Endothelial cell of umbilical vein (primary cell): ENCODE data around the gene KIDINS220. TPM values are rescaled to one million over a fixed set of nuclear protein-coding genes. Genes with fewer than 3 reads are reported as not detected.

Experiments
- BruUV-seq: library from RNA; stranded (reverse); fragments of 400-500 nt; replicated peaks from 2 replicates; lab custom pipeline; 2021; lab: Mats Ljungman, UMichigan
- CTCF ChIA-PET: fragments of 300-600, 350-600 bp; sonication (Branson Sonifier 250); formaldehyde crosslinking; loops from one replicate; lab custom pipeline; 2021; ENCODE audit warnings: antibody characterized with exemption, inconsistent platforms; lab: Charles Lee
- POLR2A ChIA-PET: fragments of 300-600, 350-600 bp; sonication (Branson Sonifier 250); formaldehyde crosslinking; loops from one replicate; lab custom pipeline; 2021; ENCODE audit warnings: antibody characterized with exemption, inconsistent platforms; lab: Charles Lee
- DNase-seq: peaks from one replicate; pipeline ENCODE4 v3.0.0-alpha.2; 2011; ENCODE audit warnings: low read depth, low spot score
- FAIRE-seq: peaks from 2 replicates; lab custom pipeline; 2011; peaks lifted over from hg19 to GRCh38; lab: Jason Lieb, UNC
- H2AFZ ChIP-seq: 2 replicates; pipeline ENCODE4 v1.6.0; 2012; ENCODE audit warnings: low read depth, low read length, control low read depth, inconsistent platforms
- H3K27ac ChIP-seq: 2 replicates; pipeline ENCODE4 v1.5.1; 2011; ENCODE audit warnings: low read depth, mild to moderate bottlenecking, control low read depth, low read length, moderate library complexity; ENCODE audit not compliant: insufficient read depth
- H3K27me3 ChIP-seq, 2 experiments: 2 replicates each; pipeline versions ENCODE4 v1.6.0 to v1.6.1; 2011; ENCODE audit warnings: low read length in 2 of 2, mixed read lengths in 1 of 2; ENCODE audit not compliant: control insufficient read depth in 2 of 2, insufficient read depth in 2 of 2
- H3K36me3 ChIP-seq, 2 experiments: 2 replicates in 1 of 2; 3 replicates in 1 of 2; pipeline ENCODE4 v1.5.1; 2011; ENCODE audit warnings: low read length in 2 of 2, mild to moderate bottlenecking in 1 of 2, moderate library complexity in 1 of 2; ENCODE audit not compliant: control insufficient read depth in 2 of 2, insufficient read depth in 2 of 2; ENCODE audit errors: extremely low read depth in 1 of 2
- H3K4me1 ChIP-seq: 3 replicates; pipeline ENCODE4 v1.5.1; 2011; ENCODE audit warnings: mild to moderate bottlenecking, low read length; ENCODE audit not compliant: control insufficient read depth, insufficient read depth; ENCODE audit errors: extremely low read depth
- H3K4me2 ChIP-seq: 2 replicates; pipeline ENCODE4 v1.6.1; 2011; ENCODE audit warnings: low read length, control low read depth, mixed read lengths; ENCODE audit not compliant: insufficient read depth
- H3K4me3 ChIP-seq, 3 experiments: fragments of 200-600 bp in 1 of 3; sonication (generic), shearing (Covaris generic) in 1 of 3; replicated peaks in 1 of 3; 2 replicates each; pipeline ENCODE4 v1.5.1; 2011 to 2016; ENCODE audit warnings: control low read depth in 3 of 3, low read length in 3 of 3, mild to moderate bottlenecking in 2 of 3, inconsistent platforms in 1 of 3, low read depth in 1 of 3, moderate library complexity in 1 of 3; ENCODE audit not compliant: insufficient read depth in 1 of 3
- H3K79me2 ChIP-seq: 2 replicates; pipeline ENCODE4 v1.6.0; 2012; ENCODE audit warnings: low read length, inconsistent platforms; ENCODE audit not compliant: control insufficient read depth, insufficient read depth
- H3K9ac ChIP-seq: replicated peaks from 2 replicates; pipeline ENCODE3; 2011; ENCODE audit warnings: low read length, control low read depth; ENCODE audit not compliant: insufficient read depth; ENCODE audit errors: extremely low read depth
- H3K9me1 ChIP-seq: replicated peaks from 3 replicates; pipeline ENCODE4 v1.6.0; 2011; ENCODE audit warnings: mild to moderate bottlenecking, low read length; ENCODE audit not compliant: control insufficient read depth, insufficient read depth; ENCODE audit errors: extremely low read depth
- H3K9me3 ChIP-seq: replicated peaks from 2 replicates; pipeline ENCODE4 v1.5.1; 2012; ENCODE audit warnings: low read length, inconsistent platforms; ENCODE audit not compliant: control insufficient read depth, insufficient read depth
- H4K20me1 ChIP-seq: replicated peaks from 2 replicates; pipeline ENCODE3; 2011; ENCODE audit warnings: mild to moderate bottlenecking, low read length; ENCODE audit not compliant: control insufficient read depth, insufficient read depth; ENCODE audit errors: extremely low read depth
- EZH2 ChIP-seq: IDR thresholded peaks from 2 replicates; pipeline ENCODE4 v1.6.1; 2012; ENCODE audit warnings: borderline replicate concordance, low read depth, mild to moderate bottlenecking, moderate library complexity, low read length, inconsistent platforms; ENCODE audit not compliant: severe bottlenecking
- FOS ChIP-seq: IDR thresholded peaks from 2 replicates; pipeline ENCODE4 v1.6.1; 2011; ENCODE audit warnings: mild to moderate bottlenecking, low read length, moderate library complexity, borderline replicate concordance; ENCODE audit not compliant: insufficient read depth
- GATA2 ChIP-seq: IDR thresholded peaks from 2 replicates; pipeline ENCODE4 v1.7.0; 2011; ENCODE audit warnings: low read depth, mild to moderate bottlenecking, moderate library complexity, mixed read lengths, low read length; ENCODE audit not compliant: insufficient read length, insufficient read depth
- JUN ChIP-seq: IDR thresholded peaks from 2 replicates; pipeline ENCODE4 v1.6.1; 2011; ENCODE audit warnings: borderline replicate concordance, low read depth; ENCODE audit not compliant: insufficient read length, insufficient read depth
- MAX ChIP-seq: IDR thresholded peaks from 2 replicates; pipeline ENCODE4 v1.6.1; 2011; ENCODE audit not compliant: insufficient read depth, insufficient read length
- MYC ChIP-seq: IDR thresholded peaks from one replicate; pipeline ENCODE4 v1.6.1; 2011; ENCODE audit warnings: mild to moderate bottlenecking, low read depth, low read length
- POLR2A ChIP-seq: IDR thresholded peaks from 2 replicates; pipeline ENCODE4 v1.6.1; 2012; ENCODE audit warnings: low read depth, mild to moderate bottlenecking, control low read depth, low read length
- POLR2AphosphoS5 ChIP-seq: IDR thresholded peaks from 2 replicates; pipeline ENCODE4 v1.6.1; 2012; ENCODE audit warnings: low read depth, mild to moderate bottlenecking, control low read depth, low read length, moderate library complexity; ENCODE audit not compliant: insufficient read depth
- dilution Hi-C: fragments of 300-500 bp; cut with MboI; formaldehyde crosslinking; loops from one replicate; pipeline ENCODE4 v1.15.0; 2019; ENCODE audit warnings: low sequenced_read_pairs; ENCODE audit not compliant: extremely low pct_ligation_motif_present
- intact Hi-C: fragments of 100-400 bp; cut with micrococcal nuclease; formaldehyde crosslinking; loops from one replicate; pipeline ENCODE4 v1.10.0; 2022
- polyA plus RNA-seq, 4 experiments: library from polyadenylated mRNA; depleted of rRNA in 3 of 4; stranded (reverse) in 3 of 4; unstranded in 1 of 4; fragments of >200 nt; gene quantifications; 2 replicates each; pipeline versions ENCODE4 v1.2.1 to v1.2.3, GENCODE V29; 2011 to 2012; ENCODE audit warnings: missing spikeins in 1 of 4
- total RNA-seq: library from RNA; stranded (reverse); gene quantifications from 2 replicates; pipeline ENCODE4 v1.2.3, GENCODE V29; 2021
- TF ChIP-seq, protein P1 (sequence below), 2 donors: IDR thresholded peaks; 1 replicate in 1 of 2; 2 replicates in 1 of 2; pipeline ENCODE4 v1.5.1; 2011; ENCODE audit warnings: low read length in 2 of 2, mild to moderate bottlenecking in 2 of 2, moderate library complexity in 2 of 2, control low read depth in 1 of 2, inconsistent platforms in 1 of 2, low read depth in 1 of 2; ENCODE audit not compliant: insufficient read depth in 1 of 2; ENCODE audit errors: extremely low read depth in 1 of 2

KIDINS220 gene
- total and polyA plus RNA-seq, 2 donors (not counting 3 experiments of a cell fraction or from before 2014, with no cell fraction given), result 33.9 to 41.3 TPM

DNA sequence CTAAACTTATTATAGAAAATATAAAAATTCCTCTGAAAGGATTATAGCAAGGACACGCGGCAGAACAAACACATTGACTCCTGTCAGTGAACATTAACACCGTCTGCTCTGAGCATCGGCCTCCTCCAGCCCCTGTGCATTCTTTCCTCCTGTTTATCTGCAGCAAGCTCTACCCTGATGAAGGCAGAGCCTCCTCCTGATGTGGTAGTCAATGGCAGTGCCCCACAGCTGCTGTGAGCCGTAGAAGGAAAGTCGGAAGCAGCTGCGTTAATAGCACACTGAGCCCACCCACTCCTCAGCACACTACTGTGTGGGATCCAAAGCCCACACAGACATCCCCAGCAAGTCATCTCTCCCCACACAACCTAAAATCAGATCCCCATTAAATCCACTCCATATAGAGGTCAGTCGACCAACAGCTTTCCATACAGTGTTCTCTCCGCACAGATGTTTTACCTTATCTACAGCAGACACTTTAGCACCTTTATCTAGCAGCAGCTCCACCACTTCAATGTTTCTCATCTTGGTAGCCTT, 41.0 kb downstream of the KIDINS220 start:
- no peak overlapping the region for H2AFZ ChIP-seq
- CTCF ChIA-PET, result interaction anchor here (0.6 to 1.4 kb wide), 3 partner anchors 29 to 233 kb away, joined by 3 read pairs; no protein-coding TSS in a partner anchor
- no peak for FAIRE-seq

More for the DNA sequence above, 41.0 kb downstream of the KIDINS220 start:
- no peak overlapping the region for H3K9ac ChIP-seq
- H3K4me2 ChIP-seq, result no peak overlapping the region
- no peaks in the 10 kb centered on the region for H3K9me3 ChIP-seq
- no peaks in the 10 kb centered on the region for H3K79me2 ChIP-seq
- no peak for DNase-seq
- no peaks in the 10 kb centered on the region for H3K9me1 ChIP-seq
- no peak for TF ChIP-seq FOS
- no peak for TF ChIP-seq MYC
- no peak for TF ChIP-seq EZH2
- no peak for TF ChIP-seq GATA2
- TF ChIP-seq JUN, result no peak
- TF ChIP-seq POLR2AphosphoS5, result no peak
- TF ChIP-seq MAX, result no peak
- TF ChIP-seq, protein P1, sequence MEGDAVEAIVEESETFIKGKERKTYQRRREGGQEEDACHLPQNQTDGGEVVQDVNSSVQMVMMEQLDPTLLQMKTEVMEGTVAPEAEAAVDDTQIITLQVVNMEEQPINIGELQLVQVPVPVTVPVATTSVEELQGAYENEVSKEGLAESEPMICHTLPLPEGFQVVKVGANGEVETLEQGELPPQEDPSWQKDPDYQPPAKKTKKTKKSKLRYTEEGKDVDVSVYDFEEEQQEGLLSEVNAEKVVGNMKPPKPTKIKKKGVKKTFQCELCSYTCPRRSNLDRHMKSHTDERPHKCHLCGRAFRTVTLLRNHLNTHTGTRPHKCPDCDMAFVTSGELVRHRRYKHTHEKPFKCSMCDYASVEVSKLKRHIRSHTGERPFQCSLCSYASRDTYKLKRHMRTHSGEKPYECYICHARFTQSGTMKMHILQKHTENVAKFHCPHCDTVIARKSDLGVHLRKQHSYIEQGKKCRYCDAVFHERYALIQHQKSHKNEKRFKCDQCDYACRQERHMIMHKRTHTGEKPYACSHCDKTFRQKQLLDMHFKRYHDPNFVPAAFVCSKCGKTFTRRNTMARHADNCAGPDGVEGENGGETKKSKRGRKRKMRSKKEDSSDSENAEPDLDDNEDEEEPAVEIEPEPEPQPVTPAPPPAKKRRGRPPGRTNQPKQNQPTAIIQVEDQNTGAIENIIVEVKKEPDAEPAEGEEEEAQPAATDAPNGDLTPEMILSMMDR (IDR thresholded peaks at IDR 0.05; ENCODE audit: extremely low read depth in 1 of 2, insufficient read depth in 1 of 2, low read depth in 1 of 2, low read length in 2 of 2), result no peak
- no peak for TF ChIP-seq POLR2A
- no peaks in the 10 kb centered on the region for H3K27me3 ChIP-seq
- dilution Hi-C loops, result no loop called here
- peaks cover 8 to 10% of the 10 kb centered on the region in 2 experiments for H3K36me3 ChIP-seq
- no peaks in the 10 kb centered on the region for H4K20me1 ChIP-seq
- H3K4me1 ChIP-seq, result no peaks in the 10 kb centered on the region
- no TSS peak for BruUV-seq
- H3K27ac ChIP-seq, result no peak overlapping the region
- H3K4me3 ChIP-seq, result no peak overlapping the region
- intact Hi-C loops, result no loop called here
- POLR2A ChIA-PET, result no interaction called here
